GM21526 (cell line): Measurements from ENCODE around the gene HTR2B.
"Not testable (repeated sequence)": the region's sequence is repeated elsewhere in the genome, so short reads cannot be mapped to it uniquely, and the experiment has no call there.

Experiments
- ATAC-seq: cut with Tn5 transposase; IDR thresholded peaks from one replicate; pipeline ENCODE4 v1.9.1; 2021; ENCODE audit warnings: moderate library complexity; ENCODE audit not compliant: unreplicated experiment, low FRiP score

Gene HTR2B

GRCh38 chr2:231099918-231100317 is 24.9 kb downstream of the HTR2B start:
- ATAC-seq = no peak

- ATAC-seq = no peak
Observed at GRCh38 chr2:231094736-231095346, 30.0 kb downstream of the HTR2B start.

- ATAC-seq = no peak
Observed at GRCh38 chr2:231093933-231094332, 30.9 kb downstream of the HTR2B start.

- ATAC-seq = no peak
Observed at GRCh38 chr2:231088754-231089153, 36.1 kb downstream of the HTR2B start.

GRCh38 chr2:231084565-231084964 is 40.3 kb downstream of the HTR2B start:
- ATAC-seq = no peak

- no peak for ATAC-seq
Observed at GRCh38 chr2:231069379-231070054, 55.3 kb downstream of the HTR2B start.

GRCh38 chr2:231068525-231069222 is 56.2 kb downstream of the HTR2B start:
- no peak for ATAC-seq

GRCh38 chr2:231067531-231067930 is 57.3 kb downstream of the HTR2B start:
- ATAC-seq = not testable (repeated sequence)

- ATAC-seq = no peak
Observed at GRCh38 chr2:231065966-231066365, 58.9 kb downstream of the HTR2B start.

GRCh38 chr2:231063347-231063746 is 61.5 kb downstream of the HTR2B start:
- ATAC-seq = no peak

GRCh38 chr2:231062776-231063175 is 62.1 kb downstream of the HTR2B start:
- no peak for ATAC-seq

- no peak for ATAC-seq
Observed at GRCh38 chr2:231059756-231060155, 65.1 kb downstream of the HTR2B start.

GRCh38 chr2:231058761-231059550 is 65.9 kb downstream of the HTR2B start:
- no peak for ATAC-seq
